Ascending aorta (tissue), 2 donors: Measurements from ENCODE around the gene NTN5. TPM values are rescaled to one million over a fixed set of nuclear protein-coding genes. Genes with fewer than 3 reads are reported as not detected.

Experiments
- DNase-seq, 2 donors: peaks; one replicate each; pipeline ENCODE4 v3.0.0-alpha.2; 2019; ENCODE audit warnings: low spot score in 2 of 2
- H3K27ac ChIP-seq, 2 donors: fragments of 200-600 bp; sonication (generic); one replicate each; pipeline ENCODE4 v1.5.1; 2016 to 2017; ENCODE audit warnings: mild to moderate bottlenecking in 1 of 2
- H3K27me3 ChIP-seq: fragments of 200-600 bp; sonication (generic); one replicate; pipeline ENCODE4 v1.5.1; 2017
- H3K36me3 ChIP-seq, 2 donors: fragments of 200-600 bp; sonication (generic); one replicate each; pipeline ENCODE4 v1.5.1; 2016
- H3K4me1 ChIP-seq, 2 donors: fragments of 200-600 bp; sonication (generic); one replicate each; pipeline ENCODE4 v1.5.1; 2016 to 2017; ENCODE audit warnings: mild to moderate bottlenecking in 1 of 2
- H3K4me3 ChIP-seq, 2 donors: fragments of 200-600 bp; sonication (generic); one replicate each; pipeline ENCODE4 v1.5.1; 2016 to 2017; ENCODE audit warnings: mild to moderate bottlenecking in 1 of 2
- H3K9me3 ChIP-seq, 2 donors: fragments of 200-600 bp; sonication (generic); one replicate each; pipeline ENCODE4 v1.5.1; 2016
- CTCF ChIP-seq, 3 experiments: fragments of 200-600 bp in 2 of 3; fragments of 450-650 bp in 1 of 3; sonication (generic) in 2 of 3; IDR thresholded peaks; one replicate each; pipeline ENCODE4 v1.5.1; 2016 to 2019; ENCODE audit warnings: antibody characterized with exemption in 3 of 3, mild to moderate bottlenecking in 1 of 3, moderate library complexity in 1 of 3
- intact Hi-C: fragments of 100-400 bp; cut with DNase I; formaldehyde crosslinking; loops from one replicate; pipeline ENCODE4 v1.15.1; 2023
- total RNA-seq: library from RNA; depleted of rRNA; stranded (reverse); fragments of >200 nt; gene quantifications from one replicate; pipeline ENCODE4 v1.1.0, GENCODE V29; 2016

NTN5 gene
- total RNA-seq, 1 donor from 2014 or later = not detected

DNA sequence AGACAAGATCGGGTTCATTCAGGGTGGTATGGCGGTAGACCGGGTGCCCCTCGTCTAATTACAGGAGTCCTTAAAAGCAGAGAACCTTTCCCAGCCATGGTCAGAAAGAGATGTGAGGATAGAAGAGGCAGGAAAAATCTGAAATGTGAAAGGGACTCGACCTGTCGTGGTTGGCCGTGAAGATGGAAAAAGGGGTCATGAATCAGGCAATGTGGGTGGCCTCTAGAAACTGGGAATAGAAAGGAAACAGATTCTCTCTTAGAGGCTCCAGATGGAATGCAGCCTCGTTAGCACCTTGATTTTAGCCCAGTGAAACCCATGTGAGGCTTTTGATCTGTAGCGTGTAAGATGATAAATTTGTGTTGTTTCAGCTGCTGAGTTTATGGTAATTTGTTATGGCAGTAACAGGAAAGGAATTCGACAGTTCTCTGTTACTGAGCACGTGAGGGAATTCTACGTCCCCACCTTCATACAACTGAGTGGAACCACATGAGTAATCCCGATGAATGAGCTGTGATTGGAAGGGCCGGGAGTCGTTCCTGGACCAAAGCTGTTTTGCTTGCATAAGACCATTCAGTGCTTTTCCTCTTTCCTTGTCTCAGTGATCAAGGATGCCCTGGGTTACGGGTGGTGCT is 15.9 kb downstream of the NTN5 start:
- H3K9me3 ChIP-seq = no peaks in the 10 kb centered on the region
- no peaks in the 10 kb centered on the region for H3K36me3 ChIP-seq
- intact Hi-C loops = no loop called here
- no peak for DNase-seq
- no peaks in the 10 kb centered on the region for H3K27me3 ChIP-seq
- no peak overlapping the region for H3K27ac ChIP-seq
- TF ChIP-seq CTCF (IDR thresholded peaks at IDR 0.05) = no peak
- H3K4me1 ChIP-seq = no peaks in the 10 kb centered on the region
- H3K4me3 ChIP-seq = no peak overlapping the region

- intact Hi-C loops = no loop called here
- no peaks in the 10 kb centered on the region for H3K4me1 ChIP-seq
Observed at GRCh38 chr19:48654299-48655059, 18.3 kb downstream of the NTN5 start.

DNA sequence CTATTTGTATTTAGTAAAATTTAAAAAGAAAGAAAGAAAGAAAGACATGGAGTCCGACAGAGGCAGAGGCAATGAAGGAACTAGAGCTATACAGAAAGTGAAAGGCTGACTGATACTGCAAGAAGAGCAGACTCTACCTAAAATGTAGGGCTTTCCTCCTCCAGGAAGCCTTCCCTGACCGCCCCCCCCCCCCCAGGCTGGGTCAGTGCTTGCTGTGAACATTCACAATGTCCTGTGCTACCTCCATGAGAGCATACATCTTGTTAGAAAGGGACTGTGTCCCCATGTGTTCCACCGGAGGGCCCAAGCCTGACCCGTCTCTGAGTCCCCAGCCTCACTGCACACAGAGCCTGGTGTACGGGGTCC is 21.2 kb downstream of the NTN5 start:
- Histone ChIP-seq H3K4me3 (no peak overlapping the region), H3K27me3 (no peaks in the 10 kb centered on the region), H3K27ac (no peak overlapping the region), H3K36me3 (no peaks in the 10 kb centered on the region), H3K9me3 (no peaks in the 10 kb centered on the region), H3K4me1 (no peaks in the 10 kb centered on the region)
- no peak for DNase-seq
- TF ChIP-seq CTCF (IDR thresholded peaks at IDR 0.05) = no peak
- intact Hi-C loops = no loop called here

More at GRCh38 chr19:48654299-48655059, 18.3 kb downstream of the NTN5 start:
- TF ChIP-seq CTCF (IDR thresholded peaks at IDR 0.05) = no peak
- no peaks in the 10 kb centered on the region for H3K27me3 ChIP-seq
- H3K36me3 ChIP-seq = no peaks in the 10 kb centered on the region
- no peak overlapping the region for H3K27ac ChIP-seq
- H3K9me3 ChIP-seq = no peaks in the 10 kb centered on the region
- no peak overlapping the region for H3K4me3 ChIP-seq
- no peak for DNase-seq

DNA sequence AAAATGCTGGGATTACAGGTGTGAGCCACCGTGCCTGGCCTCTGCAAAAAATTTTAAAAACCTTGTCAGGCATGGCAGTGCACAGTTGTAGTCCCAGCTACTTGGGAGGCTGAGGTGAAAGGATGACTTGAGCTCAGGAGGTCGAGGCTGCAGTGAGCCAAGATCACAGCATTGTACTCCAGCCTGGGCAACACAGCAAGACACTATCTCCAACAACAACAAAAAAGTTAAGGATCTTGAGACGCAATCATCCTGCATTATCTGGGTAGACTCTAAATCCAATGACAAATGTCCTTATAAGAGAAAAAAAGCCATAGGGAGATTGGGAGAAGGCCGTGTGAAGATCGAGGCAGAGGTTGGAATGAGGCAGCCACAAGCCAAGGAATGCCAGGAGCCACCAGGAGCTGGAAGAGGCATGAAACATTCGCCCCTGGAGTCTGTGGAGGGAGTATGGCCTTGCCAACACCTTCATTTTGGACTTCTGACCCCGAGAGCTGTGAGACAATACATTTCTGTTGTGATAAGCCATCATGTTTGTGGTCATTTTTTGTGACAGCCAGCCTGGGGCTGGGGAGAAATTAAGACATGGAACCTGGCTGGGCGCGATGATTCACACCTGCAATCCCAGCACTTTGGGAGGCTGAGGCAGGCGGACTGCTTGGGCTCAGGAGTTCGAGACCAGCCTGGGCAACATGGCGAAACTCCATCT is 21.7 kb downstream of the NTN5 start:
- H3K4me3 ChIP-seq = no peak overlapping the region
- intact Hi-C loops = no loop called here
- H3K9me3 ChIP-seq = no peaks in the 10 kb centered on the region
- H3K4me1 ChIP-seq = peaks cover 0 to 4% of the 10 kb centered on the region in 2 donors
- DNase-seq = no peak
- no peak for TF ChIP-seq CTCF (IDR thresholded peaks at IDR 0.05)
- H3K27me3 ChIP-seq = no peaks in the 10 kb centered on the region
- H3K36me3 ChIP-seq = no peaks in the 10 kb centered on the region
- H3K27ac ChIP-seq = no peak overlapping the region

- Histone ChIP-seq H3K4me3 (no peak overlapping the region), H3K27ac (no peak overlapping the region), H3K27me3 (no peaks in the 10 kb centered on the region), H3K36me3 (no peaks in the 10 kb centered on the region), H3K9me3 (no peaks in the 10 kb centered on the region), H3K4me1 (peaks cover 0 to 21% of the 10 kb centered on the region in 2 donors)
- no peak for DNase-seq
- TF ChIP-seq CTCF (IDR thresholded peaks at IDR 0.05) = no peak
- intact Hi-C loops = loop anchor here (5.0 to 10.0 kb wide), 2 partner anchors 89 to 137 kb away; no protein-coding TSS in a partner anchor
Observed at GRCh38 chr19:48648134-48648533, 24.7 kb downstream of the NTN5 start.
